Heart left ventricle (tissue), 16 donors: ENCODE measurements around the gene LZTS3. TPM values are rescaled to one million over a fixed set of nuclear protein-coding genes. Genes with fewer than 3 reads are reported as not detected.

Experiments used
- ATAC-seq, 4 donors: fragments of 200-7000 bp; cut with Tn5 transposase; one replicate each; pipeline ENCODE4 v1.9.1; 2020 to 2022; ENCODE audit warnings: moderate library complexity in 4 of 4, mild to moderate bottlenecking in 3 of 4, moderate number of reproducible peaks in 1 of 4
- DNase-seq, 5 donors: peaks; one replicate each; pipeline ENCODE4 v3.0.0-alpha.2; 2020
- H3K27ac ChIP-seq, 12 donors: fragments of 200-600 bp; sonication (generic) in 4 of 12; one replicate each; pipeline versions ENCODE4 v1.5.0 to v1.8.0; 2016 to 2022; ENCODE audit warnings: mild to moderate bottlenecking in 2 of 12
- H3K27me3 ChIP-seq, 9 donors: fragments of 200-600 bp; sonication (generic) in 2 of 9; one replicate each; pipeline versions ENCODE4 v1.5.1 to v1.8.0; 2016 to 2022; ENCODE audit warnings: mild to moderate bottlenecking in 3 of 9
- H3K36me3 ChIP-seq, 9 donors: fragments of 200-600 bp; sonication (generic) in 2 of 9; one replicate each; pipeline versions ENCODE4 v1.5.0 to v1.8.0; 2018 to 2022; ENCODE audit warnings: mild to moderate bottlenecking in 2 of 9
- H3K4me1 ChIP-seq, 12 donors: fragments of 200-600 bp; sonication (generic) in 4 of 12; one replicate each; pipeline versions ENCODE4 v1.5.0 to v1.8.0; 2016 to 2022; ENCODE audit warnings: mild to moderate bottlenecking in 3 of 12
- H3K4me3 ChIP-seq, 12 donors: fragments of 200-600 bp; sonication (generic) in 4 of 12; one replicate each; pipeline versions ENCODE4 v1.5.0 to v1.8.0; 2017 to 2022; ENCODE audit warnings: mild to moderate bottlenecking in 9 of 12, moderate library complexity in 4 of 12
- H3K9me3 ChIP-seq, 12 donors: fragments of 200-600 bp; sonication (generic) in 4 of 12; one replicate each; pipeline versions ENCODE4 v1.5.0 to v1.8.0; 2016 to 2022; ENCODE audit warnings: mild to moderate bottlenecking in 1 of 12
- CTCF ChIP-seq, 12 donors: fragments of 200-600 bp; sonication (generic) in 4 of 12; IDR thresholded peaks; one replicate each; pipeline versions ENCODE4 v1.5.0 to v1.8.0; 2018 to 2022; ENCODE audit warnings: antibody characterized with exemption in 12 of 12, mild to moderate bottlenecking in 5 of 12
- POLR2A ChIP-seq, 2 donors: fragments of 450-650 bp; IDR thresholded peaks; one replicate each; pipeline ENCODE4 v1.6.1; 2017; ENCODE audit warnings: antibody characterized with exemption in 2 of 2, mild to moderate bottlenecking in 2 of 2, moderate library complexity in 2 of 2
- WGBS, 4 donors: extraction: QIAGEN DNeasy Blood & Tissue Kit in 2 of 4; methylation state at CpG; one replicate each; pipeline versions ENCODE4 v1.1.5 to v1.1.7; 2013 to 2018; 5-methylcytosine and 5-hydroxymethylcytosine counted together
- intact Hi-C, 10 donors: fragments of 100-400 bp; cut with DNase I; formaldehyde crosslinking; loops; one replicate each; pipeline versions ENCODE4 v1.11.1 to v1.14.2; 2022
- polyA plus RNA-seq, 2 donors: library from polyadenylated mRNA; stranded (reverse); fragments of 200-250 nt; gene quantifications; one replicate each; pipeline ENCODE4 v1.2.3, GENCODE V29; 2013
- total RNA-seq, 9 donors: library from RNA; depleted of rRNA in 2 of 9; stranded (reverse); fragments of >200 nt in 2 of 9; fragmentation: NEBNext Ultra II Directional in 3 of 9; extraction: Animal tissue kit (Norgen Biotek cat#: 25700) in 3 of 9; gene quantifications; one replicate each; pipeline versions ENCODE4 v1.1.0 to v1.2.4, GENCODE V29; 2016 to 2023
- donor health status: ischemic (EF 13 %, LVEDD 7.1; RV severe dilation, severe dysfunction).
- donor health status: healthy with polysubstance abuse.
- donor health status: DM: no; HTN: yes; CAD: no.
- donor health status: DM: no; HTN: no; CAD: no.
- donor health status: ischemic (EF 25% LVEDD 6.9; RV normal size, moderate dysfunction).
- donor health status: ischemic (EF 25% LVEDD 5.7; RV mildly dilated, moderate dysfunction).
- donor health status: healthy.
- donor health status: DM: yes; HTN: yes; CAD: no.
- donor health status: ischemic (EF 35%, LVEDD 5.7; RV mildly dilated, moderate dysfunction).
- donor health status: nonischemic (EF 11% LVEDD 7.7; RV severe dilation, severe dysfunction).
- donor health status: DM: yes; HTN: yes; CAD: no.
- donor health status: PGD.
- donor health status: ischemic (EF 29% LVEDD 5.4; RV normal size, mild dysfunction).
- donor health status: nonischemic (EF 23%, LVEDD 6.1; RV moderate dilation, normal function).

LZTS3 gene
- total and polyA plus RNA-seq, 11 donors, result 6.8 to 28.4 (median 13.1) TPM

DNA sequence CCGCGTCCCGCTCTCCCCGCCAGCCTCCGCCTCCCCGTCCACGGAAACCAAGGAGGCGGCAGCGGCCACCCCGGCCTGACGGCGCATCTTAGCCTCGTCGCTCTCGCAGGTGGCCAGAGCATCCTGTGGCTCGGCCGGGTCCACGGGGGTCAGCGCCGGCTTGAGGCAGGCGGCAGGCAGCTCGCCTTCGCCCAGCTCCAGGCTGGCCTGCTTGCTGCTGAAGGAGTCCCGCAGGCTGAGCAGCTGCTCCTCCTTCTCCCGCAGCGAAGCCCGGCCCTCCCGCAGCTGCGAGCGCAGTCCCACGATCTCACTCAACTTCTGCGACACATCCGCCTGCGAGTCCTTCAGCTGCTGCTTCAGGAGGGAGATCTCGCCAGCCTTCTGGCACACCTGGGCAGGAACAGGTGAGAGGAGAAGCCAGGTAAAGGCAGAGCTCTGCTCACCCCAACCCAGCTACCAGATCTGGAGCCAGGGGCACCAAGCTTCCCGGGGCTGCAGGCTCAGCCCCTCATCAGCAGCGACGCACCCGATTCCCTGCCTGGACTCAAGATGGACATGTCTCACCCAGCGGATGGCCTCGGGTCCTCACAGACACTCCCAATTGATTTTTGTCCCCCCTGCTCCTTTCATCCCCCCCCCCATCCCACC lies 8.5 kb downstream of the LZTS3 start:
- H3K9me3 ChIP-seq, result no peaks in the 10 kb centered on the region
- TF ChIP-seq CTCF (IDR thresholded peaks at IDR 0.05) (no peak), POLR2A (IDR thresholded peaks at IDR 0.05) (no peak)
- H3K36me3 ChIP-seq, result no peaks in the 10 kb centered on the region
- H3K27ac ChIP-seq, result peak overlapping the region in 3 of 12 donors; percentile 14 to 57 (median 28)
- DNase-seq (peak in 1 of 5 donors; percentile 64), ATAC-seq (no peak)
- H3K4me1 ChIP-seq, result peaks cover 0 to 17% (median 10%) of the 10 kb centered on the region in 12 donors
- WGBS, 4 donors, result 74 to 88% (median 82%) methylated on average over 19 to 41 of the region's 41 CpGs
- intact Hi-C loops, result no loop called here
- H3K27me3 ChIP-seq, result peaks cover 0 to 25% (median 0%) of the 10 kb centered on the region in 9 donors
- peak overlapping the region in 8 of 12 donors; percentile 17 to 48 (median 32) for H3K4me3 ChIP-seq

GRCh38 chr20:3164043-3164762 lies 9.1 kb downstream of the LZTS3 start:
- DNase-seq (no peak), ATAC-seq (no peak)
- intact Hi-C loops, result no loop called here
- peak overlapping the region in 7 of 12 donors; percentile 17 to 48 (median 32) for H3K4me3 ChIP-seq
- peaks cover 0 to 25% (median 0%) of the 10 kb centered on the region in 9 donors for H3K27me3 ChIP-seq
- TF ChIP-seq POLR2A (IDR thresholded peaks at IDR 0.05), result no peak
- TF ChIP-seq CTCF (IDR thresholded peaks at IDR 0.05), result no peak
- H3K36me3 ChIP-seq, result no peaks in the 10 kb centered on the region
- peaks cover 0 to 17% (median 10%) of the 10 kb centered on the region in 12 donors for H3K4me1 ChIP-seq
- no peaks in the 10 kb centered on the region for H3K9me3 ChIP-seq
- H3K27ac ChIP-seq, result no peak overlapping the region
- 85 to 94% (median 91%) methylated on average over 27 to 32 of the region's 32 CpGs for WGBS, 4 donors

DNA sequence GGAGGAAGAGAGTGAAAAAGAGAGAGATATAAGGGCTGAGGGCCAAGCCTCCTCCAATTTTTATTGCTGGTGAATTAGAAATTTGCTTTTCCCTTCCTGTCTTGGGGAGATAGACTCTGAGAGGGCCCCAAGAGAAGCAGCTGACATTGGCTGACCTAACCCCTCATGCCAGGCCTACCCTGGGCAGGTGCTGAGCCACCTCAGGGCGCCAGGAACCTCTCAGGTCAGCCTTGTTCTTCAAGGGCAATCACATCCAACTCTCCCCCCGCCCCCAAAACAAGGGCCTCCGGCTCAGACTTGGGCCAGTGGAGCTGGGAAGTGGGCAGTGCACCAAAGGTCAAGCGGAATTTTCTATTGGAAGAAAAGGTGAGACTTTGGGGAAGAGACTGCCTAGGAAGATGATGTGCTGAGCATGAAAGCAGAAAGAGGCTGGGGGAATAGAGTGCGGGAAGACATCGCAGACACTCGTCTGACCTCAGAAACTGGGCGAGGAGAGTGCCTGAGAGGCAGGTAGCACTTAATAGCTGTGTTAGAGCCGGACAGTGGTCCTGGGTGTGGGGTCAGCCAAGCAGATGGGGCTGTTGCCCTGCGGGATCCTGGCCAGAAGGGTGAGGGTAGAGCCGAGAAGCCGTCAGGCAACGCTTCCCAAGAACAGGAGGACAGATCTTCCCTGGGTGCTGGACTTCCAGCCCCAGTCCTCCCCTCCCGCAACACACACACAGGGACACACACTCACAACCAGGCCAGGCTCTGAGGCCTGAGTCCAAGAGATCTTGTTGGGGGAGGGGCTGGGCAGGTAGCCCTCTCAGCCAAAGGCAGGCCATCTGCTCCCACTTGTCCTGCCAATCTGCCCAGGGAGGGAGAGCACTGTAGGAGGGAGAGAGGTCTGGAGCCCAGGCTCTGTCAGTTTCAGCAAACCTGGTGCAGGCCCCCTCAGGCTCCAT lies 10.0 kb downstream of the LZTS3 start:
- Histone ChIP-seq H3K27ac (no peak overlapping the region), H3K9me3 (no peaks in the 10 kb centered on the region), H3K27me3 (peaks cover 0 to 17% (median 0%) of the 10 kb centered on the region in 9 donors), H3K36me3 (no peaks in the 10 kb centered on the region), H3K4me1 (peaks cover 0 to 24% (median 15%) of the 10 kb centered on the region in 12 donors), H3K4me3 (no peak overlapping the region)
- intact Hi-C loops, result no loop called here
- 91 to 96% (median 91%) methylated on average over 13 to 14 of the region's 14 CpGs for WGBS, 4 donors
- TF ChIP-seq POLR2A (IDR thresholded peaks at IDR 0.05) (no peak), CTCF (IDR thresholded peaks at IDR 0.05) (no peak)
- peak in 2 of 5 donors; percentile 31 to 46 for DNase-seq
- ATAC-seq, result no peak
